Tibial artery (tissue), 4 donors: ENCODE results near the gene ATG2B.

ENCODE experiments used
- DNase-seq, 2 donors: peaks; one replicate each; pipeline ENCODE4 v3.0.0-alpha.2; 2019
- H3K27ac ChIP-seq, 2 donors: fragments of 200-600 bp; sonication (generic) in 1 of 2; 1 replicate in 1 of 2; 2 replicates in 1 of 2; pipeline ENCODE4 v1.5.1; 2018 to 2019; ENCODE audit warnings: mild to moderate bottlenecking in 1 of 2
- H3K27me3 ChIP-seq, 2 donors: fragments of 200-600 bp; sonication (generic) in 1 of 2; one replicate each; pipeline versions ENCODE4 v1.5.1 to v1.6.0; 2016 to 2019
- H3K36me3 ChIP-seq, 3 donors: fragments of 200-600 bp; sonication (generic) in 2 of 3; one replicate each; pipeline ENCODE4 v1.5.1; 2016 to 2019; ENCODE audit warnings: mild to moderate bottlenecking in 2 of 3
- H3K4me1 ChIP-seq, 4 donors: fragments of 200-600 bp; sonication (generic) in 2 of 4; 1 replicate in 3 of 4; 2 replicates in 1 of 4; pipeline ENCODE4 v1.5.1; 2016 to 2019
- H3K4me3 ChIP-seq, 2 donors: fragments of 200-600 bp; sonication (generic) in 1 of 2; 1 replicate in 1 of 2; 2 replicates in 1 of 2; pipeline ENCODE4 v1.5.1; 2018 to 2019; ENCODE audit warnings: mild to moderate bottlenecking in 2 of 2
- H3K9me3 ChIP-seq, 3 donors: fragments of 200-600 bp; sonication (generic) in 1 of 3; one replicate each; pipeline ENCODE4 v1.5.1; 2016 to 2019
- CTCF ChIP-seq, 2 experiments: fragments of 200-600 bp in 1 of 2; fragments of 450-650 bp in 1 of 2; IDR thresholded peaks; one replicate each; pipeline ENCODE4 v1.5.1; 2017 to 2019; ENCODE audit warnings: antibody characterized with exemption in 2 of 2, mild to moderate bottlenecking in 1 of 2, moderate library complexity in 1 of 2
- intact Hi-C: fragments of 100-400 bp; cut with DNase I; formaldehyde crosslinking; loops from one replicate; pipeline ENCODE4 v1.15.0; 2023; ENCODE audit warnings: low total_unique reads

Gene ATG2B

DNA sequence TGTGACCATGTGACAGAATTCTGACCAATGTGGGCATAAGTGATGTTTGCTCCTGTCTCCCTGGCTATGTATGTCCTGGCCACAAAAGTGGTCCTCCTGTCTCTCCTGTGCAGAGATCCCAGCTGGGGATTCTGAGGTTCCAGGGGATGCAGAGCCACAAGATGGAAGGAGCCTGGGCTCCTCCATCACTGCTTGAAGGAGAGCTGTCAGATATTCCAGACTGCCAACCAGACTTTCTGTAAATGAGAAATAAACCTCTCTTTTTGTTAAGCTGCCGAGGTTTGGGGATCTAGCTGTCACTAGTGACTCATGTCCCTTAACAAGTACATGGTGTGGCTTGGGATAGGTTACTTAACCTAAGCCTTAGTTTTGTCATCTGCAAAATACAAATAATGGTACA lies 85.3 kb downstream of the ATG2B start:
- H3K36me3 ChIP-seq = peaks cover 0 to 15% (median 10%) of the 10 kb centered on the region in 3 donors
- intact Hi-C loops = loop anchor here (5.0 to 10.0 kb wide), 2 partner anchors 173 to 281 kb away; no protein-coding TSS in a partner anchor
- H3K27ac ChIP-seq = no peak overlapping the region
- no peak overlapping the region for H3K4me3 ChIP-seq
- no peak for DNase-seq
- TF ChIP-seq CTCF (IDR thresholded peaks at IDR 0.05) = no peak
- H3K27me3 ChIP-seq = no peaks in the 10 kb centered on the region
- peaks cover 0 to 9% (median 2%) of the 10 kb centered on the region in 4 donors for H3K4me1 ChIP-seq
- peaks cover 5 to 14% (median 12%) of the 10 kb centered on the region in 3 donors for H3K9me3 ChIP-seq

- H3K27ac ChIP-seq = no peak overlapping the region
- H3K9me3 ChIP-seq = peaks cover 5 to 18% (median 14%) of the 10 kb centered on the region in 3 donors
- intact Hi-C loops = loop anchor here (5.0 to 10.0 kb wide), 2 partner anchors 171 to 278 kb away; no protein-coding TSS in a partner anchor
- H3K4me1 ChIP-seq = peaks cover 0 to 9% (median 2%) of the 10 kb centered on the region in 4 donors
- no peaks in the 10 kb centered on the region for H3K27me3 ChIP-seq
- H3K36me3 ChIP-seq = peaks cover 0 to 11% (median 0%) of the 10 kb centered on the region in 3 donors
- DNase-seq = peak; percentile 68 to 79
- no peak overlapping the region for H3K4me3 ChIP-seq
- peak; percentile 74 to 81 for TF ChIP-seq CTCF (IDR thresholded peaks at IDR 0.05)
These were observed 87.7 kb downstream of the ATG2B start for GRCh38 chr14:96275177-96276112.

DNA sequence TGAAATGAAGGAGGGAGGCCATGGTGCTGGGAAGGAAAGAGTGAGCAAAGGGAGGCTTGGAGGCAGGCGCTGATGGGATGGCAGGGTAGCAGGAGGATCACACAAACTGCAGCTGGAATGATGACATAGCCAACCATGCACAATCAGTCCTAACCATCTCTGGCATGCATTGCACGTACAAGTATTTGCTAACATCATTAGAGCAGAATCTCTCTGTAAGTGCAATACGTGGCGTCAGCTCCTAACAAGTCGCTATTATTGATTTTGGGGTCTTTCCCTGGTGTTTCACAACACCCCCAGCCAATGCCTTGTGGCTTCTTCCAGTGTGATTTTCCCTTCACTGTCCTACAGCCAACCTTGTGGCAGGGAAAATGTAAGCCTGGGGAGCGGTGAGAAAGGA lies 88.6 kb downstream of the ATG2B start:
- peaks cover 0 to 11% (median 0%) of the 10 kb centered on the region in 3 donors for H3K36me3 ChIP-seq
- H3K4me1 ChIP-seq = peaks cover 0 to 7% (median 1%) of the 10 kb centered on the region in 4 donors
- intact Hi-C loops = loop anchor here (10.0 kb wide), 1 partner anchor 170 kb away; no protein-coding TSS in a partner anchor
- no peak overlapping the region for H3K27ac ChIP-seq
- no peak for DNase-seq
- H3K27me3 ChIP-seq = no peaks in the 10 kb centered on the region
- peaks cover 5 to 18% (median 14%) of the 10 kb centered on the region in 3 donors for H3K9me3 ChIP-seq
- no peak overlapping the region for H3K4me3 ChIP-seq
- no peak for TF ChIP-seq CTCF (IDR thresholded peaks at IDR 0.05)

DNA sequence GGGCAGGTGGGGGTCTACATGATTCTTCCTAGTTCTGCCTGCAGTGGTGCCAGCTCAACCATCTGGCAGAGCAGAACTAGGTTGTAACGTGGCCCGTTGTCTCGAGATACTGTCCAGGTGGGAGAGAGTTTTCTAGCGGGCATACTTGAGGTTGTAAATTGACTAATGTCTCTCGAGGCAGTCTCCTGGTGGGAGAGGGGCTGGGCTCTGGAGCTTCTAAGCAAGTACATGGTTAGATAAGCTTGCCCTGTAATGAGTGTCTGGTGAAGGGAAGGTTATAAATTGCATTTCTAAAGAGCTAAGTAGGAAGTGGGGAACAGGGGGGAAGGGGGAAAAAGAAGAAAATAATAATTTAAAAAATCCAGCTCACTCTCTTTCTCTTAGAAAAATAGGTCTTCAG lies 89.0 kb downstream of the ATG2B start:
- H3K4me1 ChIP-seq = peaks cover 0 to 5% (median 0%) of the 10 kb centered on the region in 4 donors
- peaks cover 0 to 4% of the 10 kb centered on the region in 2 donors for H3K27me3 ChIP-seq
- no peak for TF ChIP-seq CTCF (IDR thresholded peaks at IDR 0.05)
- no peak overlapping the region for H3K27ac ChIP-seq
- H3K9me3 ChIP-seq = peaks cover 5 to 18% (median 14%) of the 10 kb centered on the region in 3 donors
- intact Hi-C loops = loop anchor here (10.0 kb wide), 1 partner anchor 169 kb away; no protein-coding TSS in a partner anchor
- H3K36me3 ChIP-seq = peaks cover 0 to 11% (median 0%) of the 10 kb centered on the region in 3 donors
- no peak overlapping the region for H3K4me3 ChIP-seq
- no peak for DNase-seq

GRCh38 chr14:96273629-96274028 lies 89.5 kb downstream of the ATG2B start:
- peaks cover 0 to 11% (median 0%) of the 10 kb centered on the region in 3 donors for H3K36me3 ChIP-seq
- no peak overlapping the region for H3K27ac ChIP-seq
- peaks cover 0 to 9% of the 10 kb centered on the region in 2 donors for H3K27me3 ChIP-seq
- TF ChIP-seq CTCF (IDR thresholded peaks at IDR 0.05) = no peak
- no peak for DNase-seq
- H3K9me3 ChIP-seq = peaks cover 5 to 18% (median 14%) of the 10 kb centered on the region in 3 donors
- intact Hi-C loops = loop anchor here (10.0 kb wide), 1 partner anchor 169 kb away; no protein-coding TSS in a partner anchor
- H3K4me1 ChIP-seq = peaks cover 0 to 5% (median 0%) of the 10 kb centered on the region in 4 donors
- H3K4me3 ChIP-seq = no peak overlapping the region
